ENCODE measurements around the gene NRARP. TPM values are rescaled to one million over a fixed set of nuclear protein-coding genes. Genes with fewer than 3 reads are reported as not detected.
A peak's percentile ranks its signal among the peaks of the same experiment; 100 is the strongest.
"Not testable (repeated sequence)": the region's sequence is repeated elsewhere in the genome, so short reads cannot be mapped to it uniquely, and the experiment has no call there.

NRARP gene
- total RNA-seq, 1 donor from 2014 or later: 2.1 TPM

DNA sequence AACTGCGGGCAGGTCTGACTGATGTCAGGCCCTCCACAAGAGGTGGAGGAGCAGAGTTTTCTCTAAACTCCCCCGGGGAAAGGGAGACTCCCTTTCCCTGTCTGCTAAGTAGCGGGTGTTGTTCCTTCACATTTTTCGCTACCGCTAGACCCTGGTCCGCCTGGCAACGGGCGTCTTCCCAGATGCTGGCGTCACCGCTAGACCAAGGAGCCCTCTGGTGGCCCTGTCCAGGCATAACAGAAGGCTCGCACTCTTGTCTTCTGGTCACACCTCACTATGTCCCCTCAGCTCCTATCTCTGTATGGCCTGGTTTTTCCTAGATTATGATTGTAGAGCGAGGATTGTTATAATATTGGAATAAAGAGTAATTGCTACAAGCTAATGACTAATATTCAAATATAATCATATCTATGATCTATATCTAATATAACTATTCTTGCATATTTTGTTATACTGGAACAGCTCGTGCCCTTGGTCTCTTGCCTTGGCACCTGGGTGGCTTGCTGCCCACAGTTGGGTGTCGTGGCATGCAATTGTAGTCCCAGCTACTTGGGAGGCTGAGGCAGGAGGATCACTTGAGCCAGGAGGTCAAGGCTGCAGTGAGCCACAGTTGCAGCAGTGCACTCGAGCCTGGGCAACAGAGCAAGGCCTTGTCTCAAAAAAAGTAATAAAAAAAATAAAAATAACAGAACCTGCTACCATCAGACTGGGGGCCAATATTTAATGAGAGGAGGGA, 39.7 kb downstream of the NRARP start:
- H3K36me3 ChIP-seq (ENCODE audit: control insufficient read depth in 3 of 3, insufficient read depth in 3 of 3, low read length in 3 of 3): peaks cover 31 to 35% (median 35%) of the 10 kb centered on the region in 3 donors
- not testable (repeated sequence) for H3K27me3 ChIP-seq (ENCODE audit: control insufficient read depth in 3 of 3, insufficient read depth in 3 of 3, low read length in 3 of 3); H3K9me3 ChIP-seq (ENCODE audit: control insufficient read depth in 3 of 3, low read length in 3 of 3); H3K4me1 ChIP-seq (ENCODE audit: control insufficient read depth in 3 of 3, insufficient read depth in 3 of 3, low read length in 3 of 3); H3K9ac ChIP-seq (ENCODE audit: low read depth in 1 of 3, low read length in 3 of 3); H3K27ac ChIP-seq (ENCODE audit: low read depth, low read length); H3K4me3 ChIP-seq (ENCODE audit: low read length in 3 of 3)

DNA sequence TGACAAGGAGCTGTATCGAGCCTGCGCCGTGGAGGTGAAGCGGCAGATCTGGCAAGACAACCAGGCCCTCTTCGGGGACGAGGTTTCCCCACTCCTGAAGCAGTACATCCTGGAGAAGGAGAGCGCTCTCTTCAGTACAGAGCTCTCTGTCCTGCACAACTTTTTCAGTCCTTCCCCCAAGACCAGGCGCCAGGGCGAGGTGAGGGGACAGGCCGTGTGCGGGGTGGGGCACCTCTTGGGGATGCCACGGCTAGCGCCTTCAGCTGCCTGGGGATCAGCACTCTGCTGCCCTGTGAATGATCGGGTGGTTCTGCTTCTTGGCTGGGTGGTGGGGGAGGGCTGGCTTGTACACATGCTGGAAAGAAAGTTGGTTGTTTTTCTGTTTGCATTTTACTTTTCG, 45.2 kb downstream of the NRARP start:
- Histone ChIP-seq H3K27me3 (ENCODE audit: control insufficient read depth in 3 of 3, insufficient read depth in 3 of 3, low read length in 3 of 3) (no peaks in the 10 kb centered on the region), H3K9me3 (ENCODE audit: control insufficient read depth in 3 of 3, low read length in 3 of 3) (no peaks in the 10 kb centered on the region), H3K4me1 (ENCODE audit: control insufficient read depth in 3 of 3, insufficient read depth in 3 of 3, low read length in 3 of 3) (peaks cover 23 to 26% (median 23%) of the 10 kb centered on the region in 3 donors), H3K9ac (ENCODE audit: low read depth in 1 of 3, low read length in 3 of 3) (peak overlapping the region in 1 of 3 donors; percentile 92), H3K4me3 (ENCODE audit: low read length in 3 of 3) (peak overlapping the region in 2 of 3 donors; percentile 91 to 96), H3K36me3 (ENCODE audit: control insufficient read depth in 3 of 3, insufficient read depth in 3 of 3, low read length in 3 of 3) (peaks cover 13 to 20% (median 17%) of the 10 kb centered on the region in 3 donors), H3K27ac (ENCODE audit: low read depth, low read length) (no peak overlapping the region)

DNA sequence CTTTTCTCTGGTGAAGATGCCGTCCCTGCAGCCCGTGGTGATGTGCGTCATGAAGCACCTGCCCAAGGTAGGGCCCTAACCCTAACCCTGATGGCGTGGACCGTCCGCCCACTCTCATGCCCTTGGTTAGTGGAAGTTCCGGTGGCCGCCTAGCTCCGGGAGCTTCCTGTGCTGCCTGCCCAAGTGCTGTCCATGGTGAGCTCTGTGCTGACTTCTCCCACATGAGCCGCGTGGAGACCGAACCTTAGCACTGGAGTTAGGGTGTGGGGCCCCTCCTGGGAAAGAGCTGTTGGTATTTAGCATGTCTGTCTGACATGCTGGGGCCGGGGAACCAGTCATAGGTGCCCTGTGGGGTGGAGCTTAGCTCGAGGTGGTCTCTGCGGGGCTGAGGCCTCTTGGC, 45.7 kb downstream of the NRARP start:
- H3K4me1 ChIP-seq (ENCODE audit: control insufficient read depth in 3 of 3, insufficient read depth in 3 of 3, low read length in 3 of 3): peaks cover 23 to 26% (median 23%) of the 10 kb centered on the region in 3 donors
- H3K27ac ChIP-seq (ENCODE audit: low read depth, low read length): no peak overlapping the region
- no peaks in the 10 kb centered on the region for H3K9me3 ChIP-seq (ENCODE audit: control insufficient read depth in 3 of 3, low read length in 3 of 3)
- H3K27me3 ChIP-seq (ENCODE audit: control insufficient read depth in 3 of 3, insufficient read depth in 3 of 3, low read length in 3 of 3): no peaks in the 10 kb centered on the region
- H3K9ac ChIP-seq (ENCODE audit: low read depth in 1 of 3, low read length in 3 of 3): peak overlapping the region in 2 of 3 donors; percentile 87 to 92
- H3K4me3 ChIP-seq (ENCODE audit: low read length in 3 of 3): peak overlapping the region; percentile 90 to 96 (median 91)
- peaks cover 13 to 20% (median 17%) of the 10 kb centered on the region in 3 donors for H3K36me3 ChIP-seq (ENCODE audit: control insufficient read depth in 3 of 3, insufficient read depth in 3 of 3, low read length in 3 of 3)

DNA sequence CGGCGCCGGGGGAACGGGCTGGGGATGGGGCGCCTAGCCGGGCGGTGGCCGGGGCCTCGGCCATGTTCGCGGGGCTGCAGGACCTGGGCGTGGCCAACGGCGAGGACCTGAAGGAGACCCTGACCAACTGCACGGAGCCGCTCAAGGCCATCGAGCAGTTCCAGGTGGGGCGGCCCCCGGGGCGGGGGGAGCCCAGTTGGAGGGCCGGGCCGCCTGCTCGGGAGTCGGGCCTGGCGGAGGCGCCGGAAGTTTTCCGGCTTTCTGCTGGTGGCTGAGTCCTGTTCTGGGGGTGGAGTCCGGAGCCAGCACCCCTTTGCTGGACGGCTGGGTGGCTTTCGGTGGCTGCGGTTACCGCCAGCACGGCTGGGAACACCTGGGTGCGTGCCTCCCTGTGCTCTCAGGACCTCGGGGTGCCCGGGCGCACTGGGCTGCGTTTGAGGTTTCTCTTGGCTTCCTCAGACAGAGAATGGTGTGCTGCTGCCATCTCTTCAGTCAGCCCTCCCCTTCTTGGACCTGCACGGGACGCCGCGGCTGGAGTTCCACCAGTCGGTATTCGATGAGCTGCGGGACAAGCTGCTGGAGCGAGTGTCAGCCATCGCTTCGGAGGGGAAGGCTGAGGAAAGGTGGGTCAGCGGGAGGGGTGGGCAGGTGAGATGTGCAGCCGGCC, 46.5 kb downstream of the NRARP start:
- Histone ChIP-seq H3K4me1 (ENCODE audit: control insufficient read depth in 3 of 3, insufficient read depth in 3 of 3, low read length in 3 of 3) (peaks cover 23 to 26% (median 23%) of the 10 kb centered on the region in 3 donors), H3K9ac (ENCODE audit: low read depth in 1 of 3, low read length in 3 of 3) (peak overlapping the region; percentile 87 to 92 (median 87)), H3K36me3 (ENCODE audit: control insufficient read depth in 3 of 3, insufficient read depth in 3 of 3, low read length in 3 of 3) (peaks cover 13 to 20% (median 17%) of the 10 kb centered on the region in 3 donors), H3K9me3 (ENCODE audit: control insufficient read depth in 3 of 3, low read length in 3 of 3) (no peaks in the 10 kb centered on the region), H3K27ac (ENCODE audit: low read depth, low read length) (peak overlapping the region; percentile 36), H3K27me3 (ENCODE audit: control insufficient read depth in 3 of 3, insufficient read depth in 3 of 3, low read length in 3 of 3) (no peaks in the 10 kb centered on the region), H3K4me3 (ENCODE audit: low read length in 3 of 3) (peak overlapping the region; percentile 90 to 96 (median 91))

DNA sequence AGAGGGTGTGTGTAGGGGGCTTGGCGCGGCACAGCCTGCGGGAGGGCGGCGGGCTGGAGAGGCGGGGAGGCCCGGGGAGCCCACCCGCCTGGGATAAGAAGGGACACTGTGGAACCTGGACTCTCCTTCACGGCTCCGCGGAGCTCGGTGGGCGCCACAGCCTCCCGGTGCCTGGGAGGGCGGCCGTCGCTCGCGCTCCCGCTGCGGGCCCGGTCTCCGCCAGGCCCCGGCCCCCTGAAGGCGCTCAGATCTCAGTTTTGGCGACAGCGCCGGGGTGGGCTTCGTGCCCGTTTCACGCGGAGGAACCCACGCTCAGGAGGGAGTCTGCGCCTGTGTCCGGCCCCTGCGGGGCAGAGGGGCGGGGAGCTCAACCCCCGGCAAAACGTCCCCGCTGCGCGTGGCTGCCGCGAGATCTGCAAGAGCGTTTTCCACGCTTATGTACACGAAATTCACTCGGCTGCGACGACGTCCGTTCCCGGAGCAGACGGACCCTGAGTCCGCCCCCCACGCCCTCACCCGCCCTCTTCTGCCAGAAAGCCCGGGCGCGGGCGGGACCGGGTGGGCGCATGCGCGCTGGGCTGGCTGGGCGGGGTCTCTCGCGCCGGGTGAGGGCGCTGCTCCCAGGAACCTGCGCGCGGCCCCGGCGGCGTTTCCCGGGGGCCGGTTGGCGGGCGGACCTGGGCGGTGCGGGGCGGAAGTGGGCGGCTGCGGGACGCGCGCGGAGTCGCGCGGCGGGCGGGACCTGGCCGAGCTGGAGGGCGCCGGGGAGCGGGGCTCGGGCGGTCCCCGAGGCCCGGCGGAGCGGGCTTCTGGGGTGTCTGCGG, 47.2 kb downstream of the NRARP start, which contains the start of gene NELFB:
NELFB (plus strand) TSS at position 704 of the 824 bp plus-strand sequence.
- Histone ChIP-seq H3K27me3 (ENCODE audit: control insufficient read depth in 3 of 3, insufficient read depth in 3 of 3, low read length in 3 of 3) (no peaks in the 10 kb centered on the region), H3K36me3 (ENCODE audit: control insufficient read depth in 3 of 3, insufficient read depth in 3 of 3, low read length in 3 of 3) (peaks cover 13 to 20% (median 17%) of the 10 kb centered on the region in 3 donors), H3K4me1 (ENCODE audit: control insufficient read depth in 3 of 3, insufficient read depth in 3 of 3, low read length in 3 of 3) (peaks cover 23 to 32% (median 28%) of the 10 kb centered on the region in 3 donors), H3K4me3 (ENCODE audit: low read length in 3 of 3) (peak within 1 kb of the TSS; percentile 90 to 96 (median 91)), H3K9ac (ENCODE audit: low read depth in 1 of 3, low read length in 3 of 3) (peak within 1 kb of the TSS; percentile 87 to 92 (median 87)), H3K27ac (ENCODE audit: low read depth, low read length) (peak within 1 kb of the TSS; percentile 54), H3K9me3 (ENCODE audit: control insufficient read depth in 3 of 3, low read length in 3 of 3) (no peaks in the 10 kb centered on the region)

DNA sequence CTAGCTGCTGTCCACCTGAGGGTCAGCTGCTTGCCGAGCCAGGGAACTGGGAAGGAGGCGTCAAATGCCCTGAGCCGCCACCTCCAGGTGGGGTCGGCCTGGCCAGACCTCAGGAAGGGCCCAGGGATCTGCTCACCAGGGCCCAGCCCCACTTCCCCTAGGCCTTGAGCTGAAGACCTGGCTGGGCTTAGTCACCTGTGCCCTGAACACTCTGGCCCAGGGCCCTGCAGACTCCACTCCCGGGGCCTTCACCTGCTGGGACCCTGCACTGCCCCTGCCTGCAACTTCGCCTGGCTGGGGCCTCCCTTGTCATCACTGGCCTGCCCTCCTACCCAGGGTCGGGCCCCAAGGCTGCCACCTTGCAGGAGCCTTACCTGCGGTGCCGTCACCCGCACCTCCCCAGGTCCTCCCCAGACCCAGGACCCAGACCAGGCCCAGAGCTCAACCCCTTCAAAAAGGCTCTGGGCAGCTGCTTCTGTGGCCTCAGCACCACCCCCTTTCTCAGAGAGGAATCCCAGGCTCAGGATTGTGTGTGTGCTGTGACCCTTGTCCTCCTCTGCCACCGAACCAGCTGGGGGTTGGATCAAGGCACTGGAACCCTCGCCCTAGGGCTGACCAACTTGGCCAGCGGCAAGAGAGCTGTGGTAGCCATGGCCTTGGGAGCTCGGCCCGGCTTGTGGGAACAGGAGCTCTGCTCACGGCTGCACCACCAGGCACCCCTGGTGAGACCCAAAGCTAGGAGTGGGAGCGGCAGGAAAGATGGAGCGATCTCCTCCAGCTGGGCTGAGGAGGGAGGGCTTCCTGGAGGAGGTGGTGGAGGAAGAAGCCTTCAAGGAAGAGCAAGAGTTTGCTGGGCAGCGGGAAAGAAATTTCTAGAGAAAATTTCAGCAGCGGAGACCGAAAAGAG, 48.1 kb downstream of the NRARP start:
- Histone ChIP-seq H3K4me1 (ENCODE audit: control insufficient read depth in 3 of 3, insufficient read depth in 3 of 3, low read length in 3 of 3) (peaks cover 23 to 32% (median 28%) of the 10 kb centered on the region in 3 donors), H3K9ac (ENCODE audit: low read depth in 1 of 3, low read length in 3 of 3) (peak overlapping the region; percentile 70 to 91 (median 86)), H3K9me3 (ENCODE audit: control insufficient read depth in 3 of 3, low read length in 3 of 3) (no peaks in the 10 kb centered on the region), H3K4me3 (ENCODE audit: low read length in 3 of 3) (peak overlapping the region; percentile 82 to 96 (median 91)), H3K27ac (ENCODE audit: low read depth, low read length) (no peak overlapping the region), H3K27me3 (ENCODE audit: control insufficient read depth in 3 of 3, insufficient read depth in 3 of 3, low read length in 3 of 3) (peaks cover 0 to 2% (median 0%) of the 10 kb centered on the region in 3 donors), H3K36me3 (ENCODE audit: control insufficient read depth in 3 of 3, insufficient read depth in 3 of 3, low read length in 3 of 3) (peaks cover 8 to 16% (median 14%) of the 10 kb centered on the region in 3 donors)

DNA sequence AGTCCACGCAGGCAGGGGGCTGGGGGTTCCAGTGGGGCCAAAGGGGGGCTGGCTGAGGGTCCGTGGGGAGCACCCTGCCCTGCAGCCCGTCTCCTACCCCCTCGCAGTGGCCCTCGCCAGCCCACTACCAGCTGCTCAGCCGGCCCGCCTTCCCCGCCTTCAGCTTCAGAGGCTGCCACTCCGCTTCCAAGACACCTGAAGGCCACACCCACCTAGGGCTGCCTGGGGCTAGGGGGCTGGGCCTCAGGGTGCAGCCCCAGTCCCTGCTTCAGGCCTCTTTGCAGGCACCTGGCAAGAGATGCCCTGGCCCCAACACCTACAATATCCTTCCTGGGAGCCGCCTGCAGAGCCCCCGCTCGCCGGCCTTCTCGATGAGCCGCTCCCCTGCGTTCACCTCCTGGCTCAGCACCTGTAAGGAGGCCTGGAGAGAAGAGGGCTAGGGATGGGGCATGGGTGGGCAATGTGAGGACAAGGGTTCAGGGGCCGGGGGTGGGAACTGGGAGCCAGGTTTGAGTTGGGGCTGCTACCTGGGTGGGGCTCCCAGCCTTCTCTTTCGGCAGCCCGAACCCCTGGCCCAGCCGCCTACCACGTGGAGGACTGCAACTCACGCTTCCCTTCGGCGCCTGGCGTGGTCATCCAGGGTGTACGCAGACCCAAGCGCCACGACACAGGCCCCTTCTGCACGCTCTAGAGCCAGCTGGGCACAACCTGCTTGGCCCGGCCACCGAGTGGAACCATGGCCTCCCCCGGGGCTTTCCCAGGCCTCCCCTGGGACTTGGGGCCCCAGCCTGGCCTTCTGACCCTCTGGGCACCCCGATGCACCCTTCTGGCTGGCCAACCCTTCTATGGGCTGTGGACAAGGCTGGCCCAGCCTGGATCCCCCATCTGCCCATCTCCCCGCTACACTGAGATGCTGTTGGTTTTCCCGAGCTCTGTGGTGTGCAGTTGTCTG, 49.2 kb downstream of the NRARP start:
- no peaks in the 10 kb centered on the region for H3K9me3 ChIP-seq (ENCODE audit: control insufficient read depth in 3 of 3, low read length in 3 of 3)
- peaks cover 0 to 2% (median 0%) of the 10 kb centered on the region in 3 donors for H3K27me3 ChIP-seq (ENCODE audit: control insufficient read depth in 3 of 3, insufficient read depth in 3 of 3, low read length in 3 of 3)
- H3K27ac ChIP-seq (ENCODE audit: low read depth, low read length): no peak overlapping the region
- H3K4me3 ChIP-seq (ENCODE audit: low read length in 3 of 3): no peak overlapping the region
- peaks cover 2 to 10% (median 9%) of the 10 kb centered on the region in 3 donors for H3K36me3 ChIP-seq (ENCODE audit: control insufficient read depth in 3 of 3, insufficient read depth in 3 of 3, low read length in 3 of 3)
- no peak overlapping the region for H3K9ac ChIP-seq (ENCODE audit: low read depth in 1 of 3, low read length in 3 of 3)
- H3K4me1 ChIP-seq (ENCODE audit: control insufficient read depth in 3 of 3, insufficient read depth in 3 of 3, low read length in 3 of 3): peaks cover 25 to 36% (median 30%) of the 10 kb centered on the region in 3 donors

DNA sequence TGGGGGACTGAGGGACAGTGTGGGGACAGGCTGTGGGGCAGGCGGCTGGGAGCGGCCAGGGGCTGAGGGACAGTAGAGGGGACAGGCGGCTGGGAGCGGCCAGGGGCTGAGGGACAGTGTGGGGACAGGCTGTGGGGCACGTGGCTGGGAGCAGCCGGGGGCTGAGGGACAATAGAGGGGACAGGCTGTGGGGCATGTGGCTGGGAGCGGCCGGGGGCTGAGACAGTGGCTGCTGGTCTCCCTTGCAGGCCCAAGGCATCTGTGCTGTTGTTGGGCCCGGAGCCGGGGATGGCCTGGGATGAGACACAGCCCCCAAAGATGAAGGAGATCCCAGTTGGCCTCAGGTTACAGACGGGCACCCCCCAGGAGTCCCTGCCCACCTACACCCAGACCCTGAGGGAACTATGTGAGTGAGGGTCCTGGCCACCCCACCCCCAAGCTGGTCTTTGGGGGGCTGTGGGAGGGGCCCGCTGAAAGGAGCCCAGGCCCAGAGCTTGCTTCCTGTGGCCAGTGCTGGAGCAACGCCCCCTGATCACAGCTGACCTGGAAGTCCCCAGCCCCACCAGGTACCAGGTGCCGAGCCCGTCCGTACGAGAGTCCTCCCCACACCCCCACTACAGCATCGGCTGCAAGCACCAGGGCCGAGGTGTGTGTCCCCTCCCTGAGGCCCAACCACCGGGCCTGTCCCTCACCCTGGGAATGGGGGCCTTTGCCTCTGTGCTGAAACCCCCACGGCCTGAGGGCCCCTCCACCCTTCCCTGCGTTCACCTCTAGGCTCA, 50.4 kb downstream of the NRARP start:
- no peak overlapping the region for H3K27ac ChIP-seq (ENCODE audit: low read depth, low read length)
- peaks cover 25 to 43% (median 38%) of the 10 kb centered on the region in 3 donors for H3K4me1 ChIP-seq (ENCODE audit: control insufficient read depth in 3 of 3, insufficient read depth in 3 of 3, low read length in 3 of 3)
- peaks cover 0 to 2% (median 0%) of the 10 kb centered on the region in 3 donors for H3K27me3 ChIP-seq (ENCODE audit: control insufficient read depth in 3 of 3, insufficient read depth in 3 of 3, low read length in 3 of 3)
- no peak overlapping the region for H3K4me3 ChIP-seq (ENCODE audit: low read length in 3 of 3)
- H3K9me3 ChIP-seq (ENCODE audit: control insufficient read depth in 3 of 3, low read length in 3 of 3): no peaks in the 10 kb centered on the region
- no peak overlapping the region for H3K9ac ChIP-seq (ENCODE audit: low read depth in 1 of 3, low read length in 3 of 3)
- peaks cover 2 to 6% (median 6%) of the 10 kb centered on the region in 3 donors for H3K36me3 ChIP-seq (ENCODE audit: control insufficient read depth in 3 of 3, insufficient read depth in 3 of 3, low read length in 3 of 3)

Measured in skeletal muscle tissue (tissue), 4 donors.